Breast epithelium (tissue), 4 donors: ENCODE data around the gene OSBPL5. TPM values are rescaled to one million over a fixed set of nuclear protein-coding genes. Genes with fewer than 3 reads are reported as not detected.

Experiments
- DNase-seq, 2 donors: peaks; one replicate each; pipeline ENCODE4 v3.0.0-alpha.2; 2019; ENCODE audit warnings: low spot score in 2 of 2
- H3K27ac ChIP-seq, 2 donors: fragments of 200-600 bp; sonication (generic) in 1 of 2; one replicate each; pipeline ENCODE4 v1.5.1; 2016 to 2019; ENCODE audit warnings: mild to moderate bottlenecking in 1 of 2
- H3K27me3 ChIP-seq, 2 donors: fragments of 200-600 bp; sonication (generic) in 1 of 2; one replicate each; pipeline versions ENCODE4 v1.5.1 to v1.6.0; 2017 to 2019; ENCODE audit warnings: control low read depth in 1 of 2, mild to moderate bottlenecking in 1 of 2
- H3K36me3 ChIP-seq: fragments of 200-600 bp; one replicate; pipeline ENCODE4 v1.5.1; 2019
- H3K4me1 ChIP-seq, 2 donors: fragments of 200-600 bp; sonication (generic); one replicate each; pipeline ENCODE4 v1.5.1; 2016 to 2019; ENCODE audit warnings: control low read depth in 1 of 2
- H3K4me3 ChIP-seq, 3 donors: fragments of 200-600 bp; sonication (generic); 1 replicate in 2 of 3; 2 replicates in 1 of 3; pipeline ENCODE4 v1.5.1; 2016 to 2019; ENCODE audit warnings: mild to moderate bottlenecking in 3 of 3, moderate library complexity in 2 of 3
- H3K9me3 ChIP-seq, 2 donors: fragments of 200-600 bp; sonication (generic) in 1 of 2; one replicate each; pipeline ENCODE4 v1.5.1; 2016 to 2019; ENCODE audit warnings: control low read depth in 1 of 2
- POLR2A ChIP-seq: fragments of 450-650 bp; IDR thresholded peaks from one replicate; pipeline ENCODE4 v1.6.1; 2016; ENCODE audit warnings: antibody characterized with exemption, mild to moderate bottlenecking, moderate library complexity
- POLR2AphosphoS5 ChIP-seq, 3 donors: sonication (generic); formaldehyde crosslinking; IDR thresholded peaks; one replicate each; pipeline ENCODE4 v1.6.1; 2017; ENCODE audit warnings: antibody characterized with exemption in 3 of 3
- intact Hi-C: fragments of 100-400 bp; cut with DNase I; formaldehyde crosslinking; loops from one replicate; pipeline ENCODE4 v1.15.1; 2023; ENCODE audit warnings: low total_unique reads
- total RNA-seq, 3 donors: library from RNA; depleted of rRNA; stranded (reverse); fragments of >200 nt; gene quantifications; one replicate each; pipeline ENCODE4 v1.1.0, GENCODE V29; 2016
- TF ChIP-seq, protein P1 (sequence below), 3 donors: fragments of 450-650 bp; IDR thresholded peaks; one replicate each; pipeline ENCODE4 v1.5.1; 2016 to 2017; ENCODE audit warnings: antibody characterized with exemption in 3 of 3, mild to moderate bottlenecking in 3 of 3, moderate library complexity in 3 of 3

Gene OSBPL5
- total RNA-seq, 3 donors from 2014 or later = 25.3 to 64.2 (median 27.8) TPM

DNA sequence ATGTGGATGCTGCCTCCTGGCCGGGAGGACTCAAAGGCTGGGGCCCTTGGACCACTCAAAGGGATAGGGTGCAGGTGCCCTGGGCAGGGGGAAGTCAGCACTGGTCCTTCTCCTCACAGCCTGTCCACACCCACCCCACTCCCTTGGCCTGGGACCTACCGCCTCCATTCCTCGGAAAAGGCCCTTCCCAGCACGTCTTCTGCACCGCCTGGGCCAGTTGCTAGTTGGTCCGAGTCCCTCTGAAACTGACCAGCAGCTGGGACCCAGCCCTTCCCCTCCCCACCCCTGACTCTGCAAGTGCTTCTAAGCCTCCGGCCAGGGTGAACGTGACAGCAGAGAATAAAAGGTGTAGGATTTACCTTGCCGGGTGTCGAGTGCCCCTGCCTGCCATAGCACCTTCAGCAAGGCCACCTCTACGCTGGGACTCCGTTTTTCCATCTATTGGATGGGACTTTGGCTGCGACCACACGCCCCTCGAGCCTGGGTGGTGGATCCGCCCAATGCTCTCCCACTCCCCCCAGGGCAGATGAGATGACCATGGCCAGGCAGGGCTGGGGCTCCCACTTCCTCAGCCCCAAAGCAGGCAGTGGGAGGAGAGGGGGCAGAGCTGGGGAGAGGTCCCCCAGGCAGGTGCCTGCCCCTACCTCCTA, 37.3 kb downstream of the OSBPL5 start:
- no peaks in the 10 kb centered on the region for H3K9me3 ChIP-seq
- H3K27me3 ChIP-seq = no peaks in the 10 kb centered on the region
- no peak for TF ChIP-seq POLR2AphosphoS5 (IDR thresholded peaks at IDR 0.05)
- no peak for TF ChIP-seq POLR2A
- TF ChIP-seq, protein P1, sequence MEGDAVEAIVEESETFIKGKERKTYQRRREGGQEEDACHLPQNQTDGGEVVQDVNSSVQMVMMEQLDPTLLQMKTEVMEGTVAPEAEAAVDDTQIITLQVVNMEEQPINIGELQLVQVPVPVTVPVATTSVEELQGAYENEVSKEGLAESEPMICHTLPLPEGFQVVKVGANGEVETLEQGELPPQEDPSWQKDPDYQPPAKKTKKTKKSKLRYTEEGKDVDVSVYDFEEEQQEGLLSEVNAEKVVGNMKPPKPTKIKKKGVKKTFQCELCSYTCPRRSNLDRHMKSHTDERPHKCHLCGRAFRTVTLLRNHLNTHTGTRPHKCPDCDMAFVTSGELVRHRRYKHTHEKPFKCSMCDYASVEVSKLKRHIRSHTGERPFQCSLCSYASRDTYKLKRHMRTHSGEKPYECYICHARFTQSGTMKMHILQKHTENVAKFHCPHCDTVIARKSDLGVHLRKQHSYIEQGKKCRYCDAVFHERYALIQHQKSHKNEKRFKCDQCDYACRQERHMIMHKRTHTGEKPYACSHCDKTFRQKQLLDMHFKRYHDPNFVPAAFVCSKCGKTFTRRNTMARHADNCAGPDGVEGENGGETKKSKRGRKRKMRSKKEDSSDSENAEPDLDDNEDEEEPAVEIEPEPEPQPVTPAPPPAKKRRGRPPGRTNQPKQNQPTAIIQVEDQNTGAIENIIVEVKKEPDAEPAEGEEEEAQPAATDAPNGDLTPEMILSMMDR (IDR thresholded peaks at IDR 0.05) = no peak
- peaks cover 29 to 42% of the 10 kb centered on the region in 2 donors for H3K4me1 ChIP-seq
- intact Hi-C loops = loop anchor here (5.0 kb wide), 1 partner anchor 1036 kb away; no protein-coding TSS in a partner anchor
- no peak for DNase-seq
- H3K27ac ChIP-seq = peak overlapping the region; percentile 87 to 95
- H3K36me3 ChIP-seq = no peaks in the 10 kb centered on the region
- no peak overlapping the region for H3K4me3 ChIP-seq

DNA sequence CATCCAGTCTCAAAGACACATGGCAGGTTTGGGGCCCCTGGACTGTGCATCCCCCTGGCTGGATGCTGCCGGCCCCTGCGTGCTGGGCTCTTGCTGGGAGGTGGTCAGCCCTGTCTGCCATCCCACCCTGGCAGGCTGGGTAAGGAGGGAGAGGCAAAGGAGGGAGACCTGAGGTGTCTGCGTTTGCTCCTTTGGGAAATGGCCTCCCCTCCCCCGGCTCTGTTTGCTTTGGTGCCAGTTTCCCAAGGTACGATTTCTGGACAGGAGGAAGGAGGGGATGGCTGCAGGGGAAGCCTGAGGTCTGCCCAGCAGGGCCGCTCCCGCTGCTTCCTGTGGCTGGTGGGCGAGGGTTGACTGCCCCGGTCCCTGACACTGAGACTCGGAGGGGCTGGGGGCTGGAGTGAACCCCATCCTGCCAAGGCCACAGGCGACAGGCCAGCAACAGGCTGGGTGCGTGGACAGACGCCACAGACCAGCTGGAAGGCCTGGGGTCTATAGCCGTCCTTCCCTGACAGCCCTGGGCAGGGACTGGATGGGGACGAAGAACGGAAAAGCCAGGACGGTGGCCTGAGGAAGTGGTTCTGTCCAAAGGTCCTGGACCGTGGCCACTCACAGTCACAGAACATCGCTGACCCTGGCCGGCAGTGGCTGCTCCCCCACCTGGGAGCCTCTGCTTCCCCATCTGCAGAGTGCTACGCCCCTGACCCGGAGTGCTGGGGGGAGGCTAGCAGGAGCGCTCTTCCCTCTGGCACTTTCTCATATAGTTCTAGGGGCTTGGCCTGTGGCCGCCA, 38.0 kb downstream of the OSBPL5 start:
- Histone ChIP-seq H3K4me3 (peak overlapping the region in 2 of 3 donors; percentile 20 to 48), H3K4me1 (peaks cover 29 to 42% of the 10 kb centered on the region in 2 donors), H3K27ac (peak overlapping the region; percentile 87 to 95), H3K27me3 (no peaks in the 10 kb centered on the region), H3K36me3 (peaks cover under 1% of the 10 kb centered on the region), H3K9me3 (no peaks in the 10 kb centered on the region)
- TF ChIP-seq, protein P1 (IDR thresholded peaks at IDR 0.05) = no peak
- TF ChIP-seq POLR2AphosphoS5 (IDR thresholded peaks at IDR 0.05) = no peak
- TF ChIP-seq POLR2A = no peak
- no peak for DNase-seq
- intact Hi-C loops = loop anchor here (5.0 kb wide), 1 partner anchor 1035 kb away; no protein-coding TSS in a partner anchor

DNA sequence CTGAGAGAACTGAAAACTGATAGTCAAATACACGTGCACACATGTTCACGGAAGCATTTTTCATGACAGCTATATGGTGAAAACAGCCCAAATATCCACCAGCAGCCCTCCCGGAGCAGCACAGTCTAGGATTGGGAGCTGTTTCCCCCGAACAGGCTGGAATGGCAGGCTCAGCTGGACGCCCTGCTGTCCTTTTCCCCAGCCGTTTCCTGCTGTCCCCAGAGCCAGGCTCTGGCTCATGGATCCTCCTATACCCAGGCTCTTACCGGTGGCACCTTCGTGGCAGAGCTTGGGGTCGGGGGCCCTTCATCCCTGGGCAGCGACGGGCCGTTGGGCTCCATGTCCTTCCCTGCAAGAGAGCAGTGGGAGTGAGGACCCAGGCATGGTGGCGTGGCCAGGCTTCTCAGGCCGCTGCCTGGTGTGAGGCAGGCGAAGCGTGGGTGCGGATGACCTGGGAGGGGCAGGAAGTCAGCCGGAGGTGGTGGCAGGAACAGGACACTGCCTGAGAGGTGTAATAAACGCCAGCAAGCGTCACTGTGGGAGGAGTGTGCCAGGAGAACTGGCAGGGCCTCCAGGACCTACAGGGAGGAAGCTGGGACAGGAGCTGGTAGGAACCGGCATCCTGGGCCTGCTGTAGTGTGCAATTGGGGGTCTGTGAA, 38.8 kb downstream of the OSBPL5 start:
- H3K4me3 ChIP-seq = peak overlapping the region in 2 of 3 donors; percentile 20 to 48

DNA sequence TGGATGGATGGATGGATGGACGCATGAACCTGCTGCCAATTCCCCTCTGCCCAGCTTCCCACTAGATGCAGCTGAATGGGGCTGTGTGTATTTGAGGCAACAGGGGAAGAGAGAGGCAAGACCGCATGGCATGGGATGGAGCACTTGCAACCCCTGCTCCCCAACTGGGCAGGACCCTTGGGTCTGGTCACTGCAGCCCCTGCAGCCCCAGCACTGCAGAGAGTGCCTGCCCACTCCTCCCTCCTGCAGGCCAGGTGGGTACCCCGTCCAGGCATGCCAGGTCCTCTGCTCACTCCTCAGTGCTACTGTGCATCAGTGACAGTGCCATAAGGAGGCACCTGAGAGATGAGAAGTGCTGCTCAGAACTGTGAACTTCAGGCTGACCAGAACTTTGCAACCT, 40.3 kb downstream of the OSBPL5 start:
- DNase-seq = no peak
- Histone ChIP-seq H3K9me3 (no peaks in the 10 kb centered on the region), H3K27ac (peak overlapping the region; percentile 85 to 95), H3K4me1 (peaks cover 24 to 36% of the 10 kb centered on the region in 2 donors), H3K27me3 (no peaks in the 10 kb centered on the region), H3K36me3 (peaks cover 5% of the 10 kb centered on the region), H3K4me3 (peak overlapping the region in 1 of 3 donors; percentile 45)
- no peak for TF ChIP-seq POLR2AphosphoS5 (IDR thresholded peaks at IDR 0.05)
- no peak for TF ChIP-seq POLR2A
- TF ChIP-seq, protein P1 (IDR thresholded peaks at IDR 0.05) = no peak
- intact Hi-C loops = loop anchor here (5.0 kb wide), 1 partner anchor 1033 kb away; no protein-coding TSS in a partner anchor

More for the DNA sequence above, 38.8 kb downstream of the OSBPL5 start:
- Histone ChIP-seq H3K27ac (peak overlapping the region; percentile 87 to 95), H3K27me3 (no peaks in the 10 kb centered on the region), H3K4me1 (peaks cover 29 to 42% of the 10 kb centered on the region in 2 donors), H3K9me3 (no peaks in the 10 kb centered on the region), H3K36me3 (peaks cover 5% of the 10 kb centered on the region)
- TF ChIP-seq POLR2AphosphoS5 (IDR thresholded peaks at IDR 0.05) (peak in 1 of 3 donors; percentile 57), POLR2A (no peak)
- DNase-seq = peak; percentile 76 to 94
- intact Hi-C loops = loop anchor here (5.0 kb wide), 1 partner anchor 1034 kb away; no protein-coding TSS in a partner anchor
